Measurements from ENCODE around the gene RET.

The RET gene

GRCh38 chr10:43124574-43125273 is 47.9 kb downstream of the RET start:
- Histone ChIP-seq H3K36me3 (ENCODE audit: insufficient read depth, low read length) (no peaks in the 10 kb centered on the region), H3K9me3 (ENCODE audit: low read depth, low read length) (no peaks in the 10 kb centered on the region), H3K9ac (ENCODE audit: insufficient read length) (no peak overlapping the region), H3K27ac (no peak overlapping the region), H3K4me3 (no peak overlapping the region)
- TF ChIP-seq FOXP2 (optimal IDR thresholded peaks at IDR 0.05; ENCODE audit: control extremely low read depth, extremely low read length, insufficient read depth): no peak
- TF ChIP-seq POLR2AphosphoS5 (IDR thresholded peaks at IDR 0.05; ENCODE audit: borderline replicate concordance, low read depth, low read length): no peak
- TF ChIP-seq EZH2 (IDR thresholded peaks at IDR 0.05): no peak
- DNase-seq (ENCODE audit: low read depth, low spot score): no peak

GRCh38 chr10:43125274-43125845 is 48.5 kb downstream of the RET start:
- Histone ChIP-seq H3K27ac (no peak overlapping the region), H3K4me3 (no peak overlapping the region), H3K9me3 (ENCODE audit: low read depth, low read length) (no peaks in the 10 kb centered on the region), H3K9ac (ENCODE audit: insufficient read length) (no peak overlapping the region), H3K36me3 (ENCODE audit: insufficient read depth, low read length) (no peaks in the 10 kb centered on the region)
- TF ChIP-seq POLR2AphosphoS5 (IDR thresholded peaks at IDR 0.05; ENCODE audit: borderline replicate concordance, low read depth, low read length): no peak
- TF ChIP-seq FOXP2 (optimal IDR thresholded peaks at IDR 0.05; ENCODE audit: control extremely low read depth, extremely low read length, insufficient read depth): no peak
- TF ChIP-seq EZH2 (IDR thresholded peaks at IDR 0.05): no peak
- no peak for DNase-seq (ENCODE audit: low read depth, low spot score)

- Histone ChIP-seq H3K36me3 (ENCODE audit: insufficient read depth, low read length) (no peaks in the 10 kb centered on the region), H3K27ac (no peak overlapping the region), H3K4me3 (no peak overlapping the region), H3K9me3 (ENCODE audit: low read depth, low read length) (no peaks in the 10 kb centered on the region), H3K9ac (ENCODE audit: insufficient read length) (no peak overlapping the region)
- TF ChIP-seq POLR2AphosphoS5 (IDR thresholded peaks at IDR 0.05; ENCODE audit: borderline replicate concordance, low read depth, low read length) (no peak), FOXP2 (optimal IDR thresholded peaks at IDR 0.05; ENCODE audit: control extremely low read depth, extremely low read length, insufficient read depth) (no peak), EZH2 (IDR thresholded peaks at IDR 0.05) (no peak)
- no peak for DNase-seq (ENCODE audit: low read depth, low spot score)
These were observed 49.2 kb downstream of the RET start for GRCh38 chr10:43125881-43126731.

- no peak overlapping the region for H3K4me3 ChIP-seq
- no peak for TF ChIP-seq FOXP2 (optimal IDR thresholded peaks at IDR 0.05; ENCODE audit: control extremely low read depth, extremely low read length, insufficient read depth)
- TF ChIP-seq POLR2AphosphoS5 (IDR thresholded peaks at IDR 0.05; ENCODE audit: borderline replicate concordance, low read depth, low read length): no peak
- TF ChIP-seq EZH2 (IDR thresholded peaks at IDR 0.05): no peak
- no peak overlapping the region for H3K27ac ChIP-seq
These were observed 50.0 kb downstream of the RET start for GRCh38 chr10:43126759-43127424.

GRCh38 chr10:43127442-43127841 is 50.6 kb downstream of the RET start:
- H3K9ac ChIP-seq (ENCODE audit: insufficient read length): no peak overlapping the region

More at GRCh38 chr10:43126759-43127424, 50.0 kb downstream of the RET start:
- Histone ChIP-seq H3K9me3 (ENCODE audit: low read depth, low read length) (no peaks in the 10 kb centered on the region), H3K9ac (ENCODE audit: insufficient read length) (no peak overlapping the region), H3K36me3 (ENCODE audit: insufficient read depth, low read length) (no peaks in the 10 kb centered on the region)
- DNase-seq (ENCODE audit: low read depth, low spot score): no peak

GRCh38 chr10:43128331-43128730 is 51.5 kb downstream of the RET start:
- no peak overlapping the region for H3K27ac ChIP-seq
- no peak for DNase-seq (ENCODE audit: low read depth, low spot score)
- no peak for TF ChIP-seq POLR2AphosphoS5 (IDR thresholded peaks at IDR 0.05; ENCODE audit: borderline replicate concordance, low read depth, low read length)
- TF ChIP-seq FOXP2 (optimal IDR thresholded peaks at IDR 0.05; ENCODE audit: control extremely low read depth, extremely low read length, insufficient read depth): no peak
- no peak for TF ChIP-seq EZH2 (IDR thresholded peaks at IDR 0.05)

More at GRCh38 chr10:43127442-43127841, 50.6 kb downstream of the RET start:
- no peak for DNase-seq (ENCODE audit: low read depth, low spot score)
- no peaks in the 10 kb centered on the region for H3K9me3 ChIP-seq (ENCODE audit: low read depth, low read length)
- H3K27ac ChIP-seq: no peak overlapping the region
- no peak overlapping the region for H3K4me3 ChIP-seq
- no peaks in the 10 kb centered on the region for H3K36me3 ChIP-seq (ENCODE audit: insufficient read depth, low read length)
- TF ChIP-seq EZH2 (IDR thresholded peaks at IDR 0.05) (no peak), POLR2AphosphoS5 (IDR thresholded peaks at IDR 0.05; ENCODE audit: borderline replicate concordance, low read depth, low read length) (no peak), FOXP2 (optimal IDR thresholded peaks at IDR 0.05; ENCODE audit: control extremely low read depth, extremely low read length, insufficient read depth) (no peak)

GRCh38 chr10:43128958-43129706 is 52.3 kb downstream of the RET start:
- Histone ChIP-seq H3K9me3 (ENCODE audit: low read depth, low read length) (no peaks in the 10 kb centered on the region), H3K9ac (ENCODE audit: insufficient read length) (no peak overlapping the region), H3K27ac (no peak overlapping the region), H3K4me3 (no peak overlapping the region), H3K36me3 (ENCODE audit: insufficient read depth, low read length) (no peaks in the 10 kb centered on the region)
- TF ChIP-seq FOXP2 (optimal IDR thresholded peaks at IDR 0.05; ENCODE audit: control extremely low read depth, extremely low read length, insufficient read depth) (no peak), EZH2 (IDR thresholded peaks at IDR 0.05) (no peak), POLR2AphosphoS5 (IDR thresholded peaks at IDR 0.05; ENCODE audit: borderline replicate concordance, low read depth, low read length) (no peak)
- no peak for DNase-seq (ENCODE audit: low read depth, low spot score)

More at GRCh38 chr10:43128331-43128730, 51.5 kb downstream of the RET start:
- no peaks in the 10 kb centered on the region for H3K36me3 ChIP-seq (ENCODE audit: insufficient read depth, low read length)
- H3K9me3 ChIP-seq (ENCODE audit: low read depth, low read length): no peaks in the 10 kb centered on the region
- no peak overlapping the region for H3K4me3 ChIP-seq
- H3K9ac ChIP-seq (ENCODE audit: insufficient read length): no peak overlapping the region
